WERI-Rb-1 (cell line): Measurements from ENCODE around the gene GHDC.

Experiments
- DNase-seq: peaks from one replicate; pipeline ENCODE4 v3.0.0-alpha.2; 2020
- H3K27ac ChIP-seq: fragments of 250-450 bp; sonication (Bioruptor Pico); 2 replicates; pipeline ENCODE4 v1.5.1; 2020; ENCODE audit warnings: mild to moderate bottlenecking, moderate library complexity
- H3K27me3 ChIP-seq: fragments of 250-450 bp; sonication (Bioruptor Pico); 2 replicates; pipeline ENCODE4 v1.5.1; 2021; ENCODE audit warnings: mild to moderate bottlenecking, low read depth, moderate library complexity; ENCODE audit not compliant: insufficient read depth, severe bottlenecking
- H3K36me3 ChIP-seq: fragments of 250-450 bp; sonication (Bioruptor Pico); 2 replicates; pipeline ENCODE4 v1.5.1; 2020; ENCODE audit warnings: mild to moderate bottlenecking, moderate library complexity
- H3K4me3 ChIP-seq: 2 replicates; pipeline ENCODE4 v1.5.1; 2011; ENCODE audit warnings: low read depth, mild to moderate bottlenecking, control low read depth, low read length
- H3K9me3 ChIP-seq: fragments of 250-450 bp; sonication (Bioruptor Pico); 2 replicates; pipeline ENCODE4 v1.5.1; 2021; ENCODE audit warnings: mild to moderate bottlenecking, moderate library complexity; ENCODE audit not compliant: severe bottlenecking
- TF ChIP-seq, protein P1 (sequence below): IDR thresholded peaks from 2 replicates; pipeline ENCODE4 v1.5.1; 2011; ENCODE audit warnings: low read depth, mild to moderate bottlenecking, control low read depth, inconsistent platforms, low read length

GHDC gene

DNA sequence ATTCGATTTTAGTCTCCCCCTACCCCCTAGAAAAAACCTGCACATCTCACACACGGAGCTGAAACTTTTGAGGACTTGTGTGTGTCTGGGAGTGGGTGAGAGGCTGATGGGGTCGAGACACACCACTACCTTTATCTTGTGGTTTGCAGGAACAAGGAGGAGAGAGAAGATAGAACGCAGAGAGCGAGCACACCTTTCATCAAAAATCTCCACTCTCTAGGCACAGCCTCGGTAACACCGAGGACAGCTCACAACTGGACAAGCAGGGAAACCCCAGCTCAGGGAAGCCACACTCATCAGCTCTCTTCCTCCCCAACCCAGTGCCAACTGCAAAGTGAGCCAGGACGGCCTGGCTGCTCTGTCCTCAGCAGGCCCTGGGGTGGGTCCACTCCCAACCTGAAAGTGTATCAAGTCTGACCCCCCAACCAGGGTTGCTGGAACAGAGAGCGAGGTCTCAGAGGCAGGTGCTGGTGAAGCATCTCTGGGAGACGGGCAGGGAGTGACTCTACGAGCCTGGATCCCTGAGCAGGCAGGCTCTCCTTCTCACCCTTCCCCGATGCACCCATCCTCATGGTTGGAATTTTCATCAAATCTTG is 5.2 kb upstream of the GHDC start:
- H3K36me3 ChIP-seq: peaks cover 25% of the 10 kb centered on the region
- no peak overlapping the region for H3K27ac ChIP-seq
- TF ChIP-seq, protein P1, sequence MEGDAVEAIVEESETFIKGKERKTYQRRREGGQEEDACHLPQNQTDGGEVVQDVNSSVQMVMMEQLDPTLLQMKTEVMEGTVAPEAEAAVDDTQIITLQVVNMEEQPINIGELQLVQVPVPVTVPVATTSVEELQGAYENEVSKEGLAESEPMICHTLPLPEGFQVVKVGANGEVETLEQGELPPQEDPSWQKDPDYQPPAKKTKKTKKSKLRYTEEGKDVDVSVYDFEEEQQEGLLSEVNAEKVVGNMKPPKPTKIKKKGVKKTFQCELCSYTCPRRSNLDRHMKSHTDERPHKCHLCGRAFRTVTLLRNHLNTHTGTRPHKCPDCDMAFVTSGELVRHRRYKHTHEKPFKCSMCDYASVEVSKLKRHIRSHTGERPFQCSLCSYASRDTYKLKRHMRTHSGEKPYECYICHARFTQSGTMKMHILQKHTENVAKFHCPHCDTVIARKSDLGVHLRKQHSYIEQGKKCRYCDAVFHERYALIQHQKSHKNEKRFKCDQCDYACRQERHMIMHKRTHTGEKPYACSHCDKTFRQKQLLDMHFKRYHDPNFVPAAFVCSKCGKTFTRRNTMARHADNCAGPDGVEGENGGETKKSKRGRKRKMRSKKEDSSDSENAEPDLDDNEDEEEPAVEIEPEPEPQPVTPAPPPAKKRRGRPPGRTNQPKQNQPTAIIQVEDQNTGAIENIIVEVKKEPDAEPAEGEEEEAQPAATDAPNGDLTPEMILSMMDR: no peak
- no peaks in the 10 kb centered on the region for H3K9me3 ChIP-seq
- no peak for DNase-seq
- no peak overlapping the region for H3K4me3 ChIP-seq
- H3K27me3 ChIP-seq: no peaks in the 10 kb centered on the region

DNA sequence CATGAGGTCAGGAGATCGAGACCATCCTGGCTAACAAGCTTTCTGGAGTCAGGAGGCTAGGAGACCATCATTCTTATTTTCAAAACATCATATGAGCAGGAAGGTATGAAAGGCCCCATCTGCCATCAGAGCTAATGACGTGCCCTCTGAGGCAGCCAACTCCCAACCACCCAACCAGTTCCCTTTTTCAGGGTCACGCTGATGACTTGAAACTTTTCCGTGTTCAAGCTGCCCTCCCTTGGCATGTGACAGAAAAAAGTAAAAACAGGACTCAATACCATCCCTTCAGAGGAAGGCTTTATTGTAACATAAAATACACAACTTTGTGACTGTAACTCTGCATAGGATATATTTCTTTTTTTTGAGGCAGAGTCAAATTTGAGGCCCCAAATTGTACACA is 4.6 kb upstream of the GHDC start:
- no peak for DNase-seq
- Histone ChIP-seq H3K4me3 (no peak overlapping the region), H3K36me3 (peaks cover 21% of the 10 kb centered on the region), H3K27ac (no peak overlapping the region), H3K27me3 (no peaks in the 10 kb centered on the region), H3K9me3 (no peaks in the 10 kb centered on the region)
- TF ChIP-seq, protein P1: no peak

DNA sequence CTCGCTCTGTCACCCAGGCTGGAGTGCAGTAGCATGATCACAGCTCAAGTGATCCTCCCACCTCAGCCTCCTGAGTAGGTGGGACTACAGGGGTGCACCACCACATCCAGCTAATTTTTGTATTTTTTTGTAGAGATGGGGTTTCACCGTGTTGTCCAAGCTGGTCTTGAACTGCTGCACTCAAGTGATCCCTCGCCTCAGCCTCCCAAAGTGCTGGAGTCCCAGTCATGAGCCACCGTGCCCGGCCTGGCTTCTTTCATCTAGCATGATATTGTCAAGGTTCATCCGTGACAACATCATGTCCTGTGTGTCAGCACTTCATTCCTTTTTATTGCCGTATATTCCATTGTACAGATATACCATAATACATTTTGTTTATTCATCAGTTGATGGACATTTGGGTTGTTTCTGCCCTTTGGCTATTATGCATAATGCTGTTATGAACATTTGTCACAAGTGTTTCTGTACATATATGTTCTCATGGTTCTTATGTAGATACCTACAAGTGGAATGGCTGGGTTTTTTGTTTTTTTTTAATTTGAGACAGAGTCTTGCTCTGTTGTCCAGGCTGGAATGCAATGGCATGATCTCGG is 3.4 kb upstream of the GHDC start:
- TF ChIP-seq, protein P1: no peak
- Histone ChIP-seq H3K27me3 (no peaks in the 10 kb centered on the region), H3K9me3 (no peaks in the 10 kb centered on the region), H3K36me3 (peaks cover 20% of the 10 kb centered on the region), H3K27ac (no peak overlapping the region), H3K4me3 (no peak overlapping the region)
- no peak for DNase-seq

DNA sequence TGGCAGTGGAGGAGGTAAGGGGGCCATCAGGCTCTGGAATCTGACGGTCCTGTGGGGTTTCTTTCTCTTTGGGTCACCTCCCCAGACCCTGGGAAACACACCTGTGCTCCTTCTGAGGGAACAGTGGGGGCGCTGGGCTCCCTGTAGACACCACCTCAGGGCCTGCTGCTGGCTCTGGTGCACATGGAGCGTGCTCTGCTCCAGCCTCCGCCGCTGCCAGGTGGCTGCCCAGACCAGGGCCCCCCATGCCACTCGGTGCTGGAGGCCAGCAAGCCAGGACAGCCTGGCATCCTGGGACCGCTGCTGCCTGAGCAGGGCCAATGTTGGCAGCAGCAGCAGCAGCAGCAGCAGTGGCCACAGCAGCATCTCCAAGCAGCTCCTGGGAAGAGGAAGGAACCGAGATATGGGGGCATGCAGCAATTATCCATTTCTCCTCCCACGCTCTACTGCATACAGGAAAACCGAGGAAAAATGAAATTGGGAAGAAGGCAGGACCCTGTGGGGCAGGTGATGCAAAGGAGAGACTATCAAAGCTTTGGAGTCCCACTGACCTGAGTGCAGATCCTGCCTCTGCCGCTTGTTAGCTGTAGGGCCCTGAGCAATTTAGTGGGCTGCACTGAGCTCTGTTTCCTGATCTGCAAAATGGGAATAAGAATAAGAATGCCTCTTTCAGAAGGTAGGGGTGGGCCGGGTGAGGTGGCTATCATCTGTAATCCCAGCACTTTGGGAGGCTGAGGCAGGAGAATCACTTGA is 902 bp downstream of the GHDC start:
- Histone ChIP-seq H3K27me3 (no peaks in the 10 kb centered on the region), H3K4me3 (peak overlapping the region; percentile 88), H3K36me3 (no peaks in the 10 kb centered on the region; the same call in 1 of the 2 replicates), H3K9me3 (no peaks in the 10 kb centered on the region), H3K27ac (no peak overlapping the region)
- DNase-seq: no peak
- TF ChIP-seq, protein P1: no peak

DNA sequence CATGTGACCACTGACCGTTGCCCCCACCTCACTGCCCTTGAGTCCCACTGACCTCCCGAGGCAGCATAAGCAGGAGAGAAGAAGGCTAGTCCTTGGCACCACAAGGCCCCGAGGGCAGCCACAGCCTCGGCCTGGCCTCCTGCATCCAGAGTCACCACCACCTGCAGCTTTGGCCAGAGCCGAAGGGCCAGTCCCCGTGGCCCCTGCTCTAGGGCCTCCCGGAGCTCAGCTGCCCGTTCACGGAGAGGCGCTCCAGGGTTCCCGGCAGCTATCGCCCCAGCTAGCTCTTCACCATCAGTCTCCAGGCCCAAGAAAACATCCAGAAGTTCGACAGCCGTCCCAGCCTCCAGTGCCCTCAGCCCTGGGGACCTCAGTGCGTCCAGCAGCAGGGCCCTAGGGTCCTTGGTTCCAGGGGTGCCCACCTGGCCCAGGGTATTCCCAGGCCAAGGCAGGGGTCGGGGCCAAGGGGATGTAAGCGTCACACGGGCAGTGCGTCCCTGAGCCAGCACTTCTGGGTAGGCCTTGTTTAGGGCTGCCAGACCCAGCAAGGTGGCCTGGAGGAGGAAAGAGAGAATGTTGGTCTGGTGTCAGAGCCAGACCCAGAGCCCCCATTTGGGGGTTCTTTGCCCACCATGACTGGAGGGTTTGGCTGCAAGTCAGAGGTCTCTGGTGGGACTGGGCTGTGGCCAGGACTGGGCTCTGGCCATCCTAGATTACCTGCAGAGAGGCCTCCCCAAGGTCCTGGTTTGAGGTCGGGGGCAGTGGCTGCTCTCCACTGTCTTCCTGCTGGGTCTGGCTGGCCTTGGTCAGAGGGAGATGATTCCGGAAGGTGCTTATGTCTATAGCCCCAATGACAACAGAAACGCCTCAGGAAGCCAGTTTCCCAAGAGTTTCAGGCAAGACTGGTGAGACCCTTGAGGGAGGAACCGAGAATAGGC is 1.8 kb downstream of the GHDC start:
- TF ChIP-seq, protein P1: no peak
- Histone ChIP-seq H3K27me3 (no peaks in the 10 kb centered on the region), H3K4me3 (no peak overlapping the region), H3K9me3 (no peaks in the 10 kb centered on the region), H3K27ac (no peak overlapping the region), H3K36me3 (no peaks in the 10 kb centered on the region; the same call in 1 of the 2 replicates)
- DNase-seq: no peak
